ENCODE data around the gene ALS2CL.

- TF ChIP-seq, protein P1, sequence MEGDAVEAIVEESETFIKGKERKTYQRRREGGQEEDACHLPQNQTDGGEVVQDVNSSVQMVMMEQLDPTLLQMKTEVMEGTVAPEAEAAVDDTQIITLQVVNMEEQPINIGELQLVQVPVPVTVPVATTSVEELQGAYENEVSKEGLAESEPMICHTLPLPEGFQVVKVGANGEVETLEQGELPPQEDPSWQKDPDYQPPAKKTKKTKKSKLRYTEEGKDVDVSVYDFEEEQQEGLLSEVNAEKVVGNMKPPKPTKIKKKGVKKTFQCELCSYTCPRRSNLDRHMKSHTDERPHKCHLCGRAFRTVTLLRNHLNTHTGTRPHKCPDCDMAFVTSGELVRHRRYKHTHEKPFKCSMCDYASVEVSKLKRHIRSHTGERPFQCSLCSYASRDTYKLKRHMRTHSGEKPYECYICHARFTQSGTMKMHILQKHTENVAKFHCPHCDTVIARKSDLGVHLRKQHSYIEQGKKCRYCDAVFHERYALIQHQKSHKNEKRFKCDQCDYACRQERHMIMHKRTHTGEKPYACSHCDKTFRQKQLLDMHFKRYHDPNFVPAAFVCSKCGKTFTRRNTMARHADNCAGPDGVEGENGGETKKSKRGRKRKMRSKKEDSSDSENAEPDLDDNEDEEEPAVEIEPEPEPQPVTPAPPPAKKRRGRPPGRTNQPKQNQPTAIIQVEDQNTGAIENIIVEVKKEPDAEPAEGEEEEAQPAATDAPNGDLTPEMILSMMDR (IDR thresholded peaks at IDR 0.05; ENCODE audit: low read length) = no peak
- no peak for TF ChIP-seq EZH2 (optimal IDR thresholded peaks at IDR 0.05; ENCODE audit: low read depth, low read length)
- no peak for TF ChIP-seq EZH2phosphoT487 (IDR thresholded peaks at IDR 0.05; ENCODE audit: low read length)
Measured at GRCh38 chr3:46669191-46669999, 24.1 kb downstream of the ALS2CL start.

All from MM.1S (cell line).